Panc1 (cell line): ENCODE data around the gene SEMA6A. TPM values are rescaled to one million over a fixed set of nuclear protein-coding genes. Genes with fewer than 3 reads are reported as not detected.

Experiments used
- ATAC-seq: fragments of 200-7000 bp; cut with Tn5 transposase; 2 replicates; pipeline ENCODE4 v1.9.1; 2020; ENCODE audit warnings: mild to moderate bottlenecking, moderate library complexity
- BruUV-seq: library from RNA; stranded (reverse); fragments of 400-500 nt; replicated peaks from 2 replicates; lab custom pipeline; 2021; lab: Mats Ljungman, UMichigan
- CTCF ChIA-PET: fragments of 300-600 bp; sonication (Branson Sonifier 250); formaldehyde crosslinking; loops from one replicate; lab custom pipeline; 2022; ENCODE audit warnings: antibody characterized with exemption; lab: Charles Lee
- POLR2A ChIA-PET: fragments of 300-600 bp; sonication (Branson Sonifier 250); formaldehyde crosslinking; loops from one replicate; lab custom pipeline; 2022; ENCODE audit warnings: antibody characterized with exemption; lab: Charles Lee
- DNase-seq: peaks from one replicate; pipeline ENCODE4 v3.0.0-alpha.2; 2010; ENCODE audit warnings: low read depth, low spot score
- H3K27ac ChIP-seq: 2 replicates; pipeline ENCODE4 v1.5.1; 2011; ENCODE audit warnings: mild to moderate bottlenecking, low read length, inconsistent platforms
- H3K27me3 ChIP-seq: fragments of 200-500 bp; sonication (Bioruptor generic); 2 replicates; pipeline ENCODE4 v1.6.0; 2014; ENCODE audit warnings: low read length, inconsistent platforms; ENCODE audit not compliant: control insufficient read depth, insufficient read depth
- H3K36me3 ChIP-seq: fragments of 200-500 bp; sonication (Bioruptor generic); 2 replicates; pipeline ENCODE4 v1.5.1; 2014; ENCODE audit warnings: inconsistent platforms, mild to moderate bottlenecking, low read length, moderate library complexity; ENCODE audit not compliant: control insufficient read depth, insufficient read depth
- H3K4me1 ChIP-seq: 2 replicates; pipeline ENCODE4 v1.5.1; 2011; ENCODE audit warnings: inconsistent platforms, mild to moderate bottlenecking, low read length, moderate library complexity; ENCODE audit not compliant: control insufficient read depth, insufficient read depth
- H3K4me3 ChIP-seq, 2 experiments: 2 replicates each; pipeline ENCODE4 v1.5.1; 2011 to 2012; ENCODE audit warnings: low read depth in 2 of 2, low read length in 2 of 2, mild to moderate bottlenecking in 2 of 2, inconsistent platforms in 1 of 2, moderate library complexity in 1 of 2
- H3K9me3 ChIP-seq: fragments of 200-500 bp; sonication (Bioruptor generic); 2 replicates; pipeline ENCODE4 v1.5.1; 2014; ENCODE audit warnings: low read depth, mild to moderate bottlenecking, inconsistent platforms, low read length, moderate library complexity; ENCODE audit not compliant: control insufficient read depth, insufficient read depth
- CTCF ChIP-seq: fragments of 450-650 bp; IDR thresholded peaks from 2 replicates; pipeline ENCODE4 v1.5.1; 2017; ENCODE audit warnings: mild to moderate bottlenecking
- POLR2AphosphoS5 ChIP-seq: IDR thresholded peaks from 2 replicates; pipeline ENCODE4 v1.6.1; 2012; ENCODE audit warnings: mild to moderate bottlenecking, low read depth, low read length, moderate library complexity
- SIN3A ChIP-seq: IDR thresholded peaks from 2 replicates; pipeline ENCODE4 v1.6.1; 2012; ENCODE audit warnings: low read depth, mild to moderate bottlenecking, low read length, moderate library complexity, borderline replicate concordance; ENCODE audit not compliant: insufficient read depth
- TCF7L2 ChIP-seq: IDR thresholded peaks from 2 replicates; pipeline ENCODE4 v1.6.1; 2011; ENCODE audit warnings: mild to moderate bottlenecking, low read depth, low read length, inconsistent platforms
- in situ Hi-C: cut with HindIII; loops from 2 replicates; pipeline ENCODE4 v1.10.0; 2016; ENCODE audit warnings: low sequenced_read_pairs, low pct_unique_long_range_greater_than_20kb
- intact Hi-C: fragments of 100-400 bp; cut with micrococcal nuclease; formaldehyde crosslinking; loops from one replicate; pipeline ENCODE4 v1.10.0; 2022; ENCODE audit not compliant: unreplicated experiment
- total RNA-seq: library from RNA; stranded (reverse); gene quantifications from one replicate; pipeline ENCODE4 v1.2.1, GENCODE V29; 2021; ENCODE audit not compliant: unreplicated experiment
- TF ChIP-seq, protein P1 (sequence below), 2 experiments: IDR thresholded peaks; 2 replicates each; pipeline ENCODE4 v1.6.1; 2011 to 2012; ENCODE audit warnings: low read depth in 2 of 2, control low read depth in 1 of 2, low read length in 1 of 2, mild to moderate bottlenecking in 1 of 2, moderate library complexity in 1 of 2; ENCODE audit not compliant: insufficient read depth in 1 of 2

The SEMA6A gene
- total RNA-seq, 1 experiment from 2014 or later, result 0.54 TPM

DNA sequence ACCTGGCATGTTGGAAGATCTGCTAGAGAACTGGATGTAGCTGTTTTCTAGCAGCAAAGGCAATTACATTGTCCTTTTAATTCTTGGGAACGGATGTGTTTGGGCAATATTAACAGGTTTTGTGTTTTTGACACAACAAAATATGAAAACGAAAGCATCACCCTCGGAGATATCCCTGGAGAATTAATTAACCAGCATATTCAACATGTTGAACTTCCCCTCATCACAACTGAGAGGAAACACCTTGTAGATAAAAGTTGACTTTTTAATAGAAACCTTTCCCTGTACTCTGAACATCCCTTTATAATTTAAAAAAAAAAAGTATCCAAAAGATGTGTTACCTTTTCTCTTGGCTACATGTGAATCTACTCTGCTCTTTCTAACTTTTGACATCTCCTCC, 13.0 kb downstream of the SEMA6A start:
- no peaks in the 10 kb centered on the region for H3K36me3 ChIP-seq
- no peak overlapping the region for H3K27ac ChIP-seq
- H3K4me3 ChIP-seq, result no peak overlapping the region
- no peaks in the 10 kb centered on the region for H3K4me1 ChIP-seq
- POLR2A ChIA-PET, result no interaction called here
- no peaks in the 10 kb centered on the region for H3K9me3 ChIP-seq
- H3K27me3 ChIP-seq, result peaks cover 5% of the 10 kb centered on the region; the same call in 1 of the 2 replicates
- intact Hi-C loops (loop anchor here (10.0 kb wide), 1 partner anchor 427 kb away; no protein-coding TSS in a partner anchor), in situ Hi-C loops (no loop called here)
- CTCF ChIA-PET, result no interaction called here
- TF ChIP-seq, protein P1, sequence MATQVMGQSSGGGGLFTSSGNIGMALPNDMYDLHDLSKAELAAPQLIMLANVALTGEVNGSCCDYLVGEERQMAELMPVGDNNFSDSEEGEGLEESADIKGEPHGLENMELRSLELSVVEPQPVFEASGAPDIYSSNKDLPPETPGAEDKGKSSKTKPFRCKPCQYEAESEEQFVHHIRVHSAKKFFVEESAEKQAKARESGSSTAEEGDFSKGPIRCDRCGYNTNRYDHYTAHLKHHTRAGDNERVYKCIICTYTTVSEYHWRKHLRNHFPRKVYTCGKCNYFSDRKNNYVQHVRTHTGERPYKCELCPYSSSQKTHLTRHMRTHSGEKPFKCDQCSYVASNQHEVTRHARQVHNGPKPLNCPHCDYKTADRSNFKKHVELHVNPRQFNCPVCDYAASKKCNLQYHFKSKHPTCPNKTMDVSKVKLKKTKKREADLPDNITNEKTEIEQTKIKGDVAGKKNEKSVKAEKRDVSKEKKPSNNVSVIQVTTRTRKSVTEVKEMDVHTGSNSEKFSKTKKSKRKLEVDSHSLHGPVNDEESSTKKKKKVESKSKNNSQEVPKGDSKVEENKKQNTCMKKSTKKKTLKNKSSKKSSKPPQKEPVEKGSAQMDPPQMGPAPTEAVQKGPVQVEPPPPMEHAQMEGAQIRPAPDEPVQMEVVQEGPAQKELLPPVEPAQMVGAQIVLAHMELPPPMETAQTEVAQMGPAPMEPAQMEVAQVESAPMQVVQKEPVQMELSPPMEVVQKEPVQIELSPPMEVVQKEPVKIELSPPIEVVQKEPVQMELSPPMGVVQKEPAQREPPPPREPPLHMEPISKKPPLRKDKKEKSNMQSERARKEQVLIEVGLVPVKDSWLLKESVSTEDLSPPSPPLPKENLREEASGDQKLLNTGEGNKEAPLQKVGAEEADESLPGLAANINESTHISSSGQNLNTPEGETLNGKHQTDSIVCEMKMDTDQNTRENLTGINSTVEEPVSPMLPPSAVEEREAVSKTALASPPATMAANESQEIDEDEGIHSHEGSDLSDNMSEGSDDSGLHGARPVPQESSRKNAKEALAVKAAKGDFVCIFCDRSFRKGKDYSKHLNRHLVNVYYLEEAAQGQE (IDR thresholded peaks at IDR 0.05; ENCODE audit: insufficient read depth in 1 of 2, low read depth in 2 of 2, low read length in 1 of 2), result no peak
- TF ChIP-seq POLR2AphosphoS5, result no peak
- no peak for TF ChIP-seq CTCF
- TF ChIP-seq TCF7L2, result no peak
- no peak for TF ChIP-seq SIN3A
- no peak for ATAC-seq
- no TSS peak for BruUV-seq
- no peak for DNase-seq

GRCh38 chr5:116559673-116560164, 14.9 kb downstream of the SEMA6A start:
- Histone ChIP-seq H3K36me3 (no peaks in the 10 kb centered on the region), H3K27me3 (no peaks in the 10 kb centered on the region; the same call in 1 of the 2 replicates), H3K4me1 (no peaks in the 10 kb centered on the region), H3K4me3 (no peak overlapping the region), H3K27ac (no peak overlapping the region), H3K9me3 (no peaks in the 10 kb centered on the region)
- ChIA-PET POLR2A (no interaction called here), CTCF (no interaction called here)
- in situ Hi-C loops, result no loop called here
- ATAC-seq, result no peak
- no TSS peak for BruUV-seq
- no peak for DNase-seq
- TF ChIP-seq TCF7L2 (no peak), POLR2AphosphoS5 (no peak), CTCF (no peak), SIN3A (no peak)
- TF ChIP-seq, protein P1 (IDR thresholded peaks at IDR 0.05; ENCODE audit: insufficient read depth in 1 of 2, low read depth in 2 of 2, low read length in 1 of 2), result no peak
- intact Hi-C loops, result loop anchor here (10.0 kb wide), 1 partner anchor 425 kb away; no protein-coding TSS in a partner anchor
